Endodermal cell (in vitro differentiated cells): ENCODE results near the gene GNAQ. TPM values are rescaled to one million over a fixed set of nuclear protein-coding genes. Genes with fewer than 3 reads are reported as not detected.

ENCODE experiments used
- DNase-seq: peaks from one replicate; pipeline ENCODE4 v3.0.0-alpha.2; 2017
- H3K27ac ChIP-seq: 2 replicates; pipeline ENCODE4 v1.5.1; 2013; ENCODE audit warnings: mild to moderate bottlenecking, low read depth, low read length, moderate library complexity
- H3K27me3 ChIP-seq: 2 replicates; pipeline ENCODE4 v1.6.1; 2013; ENCODE audit warnings: mild to moderate bottlenecking, low read length, moderate library complexity; ENCODE audit not compliant: insufficient read depth, control insufficient read depth, poor library complexity, severe bottlenecking
- H3K36me3 ChIP-seq: 2 replicates; pipeline ENCODE4 v1.7.0; 2013; ENCODE audit warnings: mild to moderate bottlenecking, low read length, moderate library complexity; ENCODE audit not compliant: control insufficient read depth, insufficient read depth
- H3K4me1 ChIP-seq: one replicate; pipeline ENCODE4 v1.7.0; 2013; ENCODE audit warnings: low read length; ENCODE audit not compliant: control insufficient read depth, insufficient read depth
- H3K4me3 ChIP-seq: 2 replicates; pipeline ENCODE4 v1.5.1; 2013; ENCODE audit warnings: mild to moderate bottlenecking, low read length, moderate library complexity
- H3K9ac ChIP-seq: 2 replicates; pipeline ENCODE4 v1.6.1; 2013; ENCODE audit warnings: mild to moderate bottlenecking, low read length, moderate library complexity; ENCODE audit not compliant: poor library complexity, severe bottlenecking; ENCODE audit errors: extremely low read depth
- H3K9me3 ChIP-seq: 2 replicates; pipeline ENCODE4 v1.6.1; 2013; ENCODE audit warnings: mild to moderate bottlenecking, low read length, moderate library complexity; ENCODE audit not compliant: control insufficient read depth
- H3K27ac Mint-ChIP-seq: 2 replicates; pipeline ENCODE4 v1.8.0; 2020; ENCODE audit warnings: mixed read lengths
- H3K27me3 Mint-ChIP-seq: 2 replicates; pipeline ENCODE4 v1.8.0; 2021; ENCODE audit warnings: mild to moderate bottlenecking, mixed read lengths; ENCODE audit not compliant: insufficient read depth
- H3K36me3 Mint-ChIP-seq: 2 replicates; pipeline ENCODE4 v1.8.0; 2020; ENCODE audit warnings: low read depth, mixed read lengths
- H3K4me1 Mint-ChIP-seq: 2 replicates; pipeline ENCODE4 v1.8.0; 2020; ENCODE audit warnings: mixed read lengths
- H3K4me3 Mint-ChIP-seq: 2 replicates; pipeline ENCODE4 v1.8.0; 2020; ENCODE audit warnings: mild to moderate bottlenecking, moderate library complexity, mixed read lengths
- H3K9me3 Mint-ChIP-seq: 2 replicates; pipeline ENCODE4 v1.8.0; 2020; ENCODE audit warnings: mild to moderate bottlenecking, mixed read lengths
- WGBS, 2 experiments: methylation state at CpG; one replicate each; pipeline versions ENCODE4 v1.1.5 to v1.1.7; 2013; ENCODE audit warnings: missing lambda C conversion rate in 2 of 2, mixed read lengths in 1 of 2; ENCODE audit not compliant: insufficient coverage in 1 of 2, insufficient read length in 1 of 2; 5-methylcytosine and 5-hydroxymethylcytosine counted together
- total RNA-seq, 2 donors: library from RNA; stranded (reverse); fragmentation: NEBNext Ultra II Directional in 1 of 2; extraction: Animal tissue kit (Norgen Biotek cat#: 25700) in 1 of 2; gene quantifications; 2 replicates in 1 of 2; 3 replicates in 1 of 2; pipeline ENCODE4 v1.2.1, GENCODE V29; 2021
- TF ChIP-seq, protein P1 (sequence below): fragments of 200-600 bp; sonication (generic); conservative IDR thresholded peaks from 2 replicates; pipeline ENCODE4 v1.5.0; 2021; ENCODE audit warnings: antibody characterized with exemption, mild to moderate bottlenecking

Gene GNAQ
- total RNA-seq, 2 donors from 2014 or later: 46.0 to 57.6 TPM

- Mint-ChIP-seq H3K27ac (peak overlapping the region; percentile 11), H3K27me3 (no peaks in the 10 kb centered on the region), H3K9me3 (no peaks in the 10 kb centered on the region), H3K4me3 (no peak overlapping the region), H3K4me1 (peaks cover 28% of the 10 kb centered on the region), H3K36me3 (no peaks in the 10 kb centered on the region)
- TF ChIP-seq, protein P1, sequence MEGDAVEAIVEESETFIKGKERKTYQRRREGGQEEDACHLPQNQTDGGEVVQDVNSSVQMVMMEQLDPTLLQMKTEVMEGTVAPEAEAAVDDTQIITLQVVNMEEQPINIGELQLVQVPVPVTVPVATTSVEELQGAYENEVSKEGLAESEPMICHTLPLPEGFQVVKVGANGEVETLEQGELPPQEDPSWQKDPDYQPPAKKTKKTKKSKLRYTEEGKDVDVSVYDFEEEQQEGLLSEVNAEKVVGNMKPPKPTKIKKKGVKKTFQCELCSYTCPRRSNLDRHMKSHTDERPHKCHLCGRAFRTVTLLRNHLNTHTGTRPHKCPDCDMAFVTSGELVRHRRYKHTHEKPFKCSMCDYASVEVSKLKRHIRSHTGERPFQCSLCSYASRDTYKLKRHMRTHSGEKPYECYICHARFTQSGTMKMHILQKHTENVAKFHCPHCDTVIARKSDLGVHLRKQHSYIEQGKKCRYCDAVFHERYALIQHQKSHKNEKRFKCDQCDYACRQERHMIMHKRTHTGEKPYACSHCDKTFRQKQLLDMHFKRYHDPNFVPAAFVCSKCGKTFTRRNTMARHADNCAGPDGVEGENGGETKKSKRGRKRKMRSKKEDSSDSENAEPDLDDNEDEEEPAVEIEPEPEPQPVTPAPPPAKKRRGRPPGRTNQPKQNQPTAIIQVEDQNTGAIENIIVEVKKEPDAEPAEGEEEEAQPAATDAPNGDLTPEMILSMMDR: no peak
- Histone ChIP-seq H3K4me1 (no peaks in the 10 kb centered on the region), H3K36me3 (no peaks in the 10 kb centered on the region), H3K27me3 (no peaks in the 10 kb centered on the region), H3K27ac (no peak overlapping the region), H3K9ac (no peak overlapping the region), H3K9me3 (no peaks in the 10 kb centered on the region), H3K4me3 (no peak overlapping the region)
- DNase-seq: no peak
- WGBS, 2 experiments: 33 to 53% methylated on average over 2 to 6 of the region's 6 CpGs
Measured at GRCh38 chr9:77744841-77745430, 286.7 kb downstream of the GNAQ start.

- H3K9me3 ChIP-seq: no peaks in the 10 kb centered on the region
- H3K4me1 ChIP-seq: no peaks in the 10 kb centered on the region
- WGBS, 2 experiments: no CpG with 5 or more reads among the region's 1 CpG
- H3K27me3 ChIP-seq: no peaks in the 10 kb centered on the region
- Mint-ChIP-seq H3K4me1 (peaks cover 34% of the 10 kb centered on the region), H3K36me3 (no peaks in the 10 kb centered on the region), H3K4me3 (no peak overlapping the region), H3K9me3 (no peaks in the 10 kb centered on the region), H3K27ac (no peak overlapping the region), H3K27me3 (no peaks in the 10 kb centered on the region)
- no peaks in the 10 kb centered on the region for H3K36me3 ChIP-seq
- H3K4me3 ChIP-seq: no peak overlapping the region
- H3K27ac ChIP-seq: no peak overlapping the region
- TF ChIP-seq, protein P1: no peak
- no peak for DNase-seq
- H3K9ac ChIP-seq: no peak overlapping the region
Measured at GRCh38 chr9:77743386-77743785, 288.2 kb downstream of the GNAQ start.

- Histone ChIP-seq H3K9ac (no peak overlapping the region), H3K9me3 (no peaks in the 10 kb centered on the region), H3K4me1 (no peaks in the 10 kb centered on the region), H3K27ac (no peak overlapping the region), H3K36me3 (no peaks in the 10 kb centered on the region), H3K4me3 (no peak overlapping the region), H3K27me3 (no peaks in the 10 kb centered on the region)
- TF ChIP-seq, protein P1: no peak
- WGBS, 2 experiments: 84 to 100% methylated on average over 1 to 4 of the region's 4 CpGs
- H3K4me1 Mint-ChIP-seq: peaks cover 26% of the 10 kb centered on the region
- no peaks in the 10 kb centered on the region for H3K36me3 Mint-ChIP-seq
- H3K9me3 Mint-ChIP-seq: no peaks in the 10 kb centered on the region
- no peaks in the 10 kb centered on the region for H3K27me3 Mint-ChIP-seq
- H3K27ac Mint-ChIP-seq: no peak overlapping the region
- H3K4me3 Mint-ChIP-seq: no peak overlapping the region
- no peak for DNase-seq
Measured at GRCh38 chr9:77738932-77739331, 292.7 kb downstream of the GNAQ start.
